ENCODE measurements around the gene PABPN1L. TPM values are rescaled to one million over a fixed set of nuclear protein-coding genes. Genes with fewer than 3 reads are reported as not detected.

PABPN1L gene
- total and polyA plus RNA-seq, 8 donors = 0.15 TPM; not detected in 7

GRCh38 chr16:88878356-88878755, 11.9 kb upstream of the PABPN1L start:
- Histone ChIP-seq H3K9me3 (no peaks in the 10 kb centered on the region), H3K27me3 (peaks cover 0 to 54% (median 8%) of the 10 kb centered on the region in 3 donors), H3K4me1 (peaks cover 9 to 18% (median 16%) of the 10 kb centered on the region in 4 donors), H3K36me3 (peaks cover 0 to 40% (median 32%) of the 10 kb centered on the region in 4 donors), H3K27ac (no peak overlapping the region), H3K4me3 (no peak overlapping the region)
- WGBS, 5 donors = 92 to 96% (median 94%) methylated on average over 4 to 20 of the region's 20 CpGs
- intact Hi-C loops (cut with DNase I; ENCODE audit: low total_unique reads) = no loop called here
- no peak for DNase-seq
- TF ChIP-seq POLR2AphosphoS5 (IDR thresholded peaks at IDR 0.05) (no peak), POLR2A (IDR thresholded peaks at IDR 0.05) (no peak), EP300 (IDR thresholded peaks at IDR 0.05) (no peak), CTCF (IDR thresholded peaks at IDR 0.05) (no peak)

- whole genome bisulfite sequencing, 5 donors = 78 to 85% (median 81%) methylated on average over 19 to 20 of the region's 20 CpGs
These were observed 11.3 kb upstream of the PABPN1L start for GRCh38 chr16:88877564-88878289.

GRCh38 chr16:88876942-88877526, 10.6 kb upstream of the PABPN1L start:
- H3K4me3 ChIP-seq = no peak overlapping the region
- TF ChIP-seq POLR2AphosphoS5 (IDR thresholded peaks at IDR 0.05) (no peak), EP300 (IDR thresholded peaks at IDR 0.05) (no peak), POLR2A (IDR thresholded peaks at IDR 0.05) (no peak), CTCF (IDR thresholded peaks at IDR 0.05) (no peak)
- no peak overlapping the region for H3K27ac ChIP-seq
- peaks cover 0 to 60% (median 16%) of the 10 kb centered on the region in 3 donors for H3K27me3 ChIP-seq
- intact Hi-C loops (cut with DNase I; ENCODE audit: low total_unique reads) = no loop called here
- H3K9me3 ChIP-seq = no peaks in the 10 kb centered on the region
- WGBS, 5 donors = 86 to 89% (median 88%) methylated on average over 26 to 33 of the region's 33 CpGs
- peaks cover 0 to 31% (median 29%) of the 10 kb centered on the region in 4 donors for H3K36me3 ChIP-seq
- peaks cover 9 to 16% (median 15%) of the 10 kb centered on the region in 4 donors for H3K4me1 ChIP-seq
- no peak for DNase-seq

More at GRCh38 chr16:88877564-88878289, 11.3 kb upstream of the PABPN1L start:
- intact Hi-C loops (cut with DNase I; ENCODE audit: low total_unique reads) = no loop called here
- peaks cover 9 to 18% (median 16%) of the 10 kb centered on the region in 4 donors for H3K4me1 ChIP-seq
- H3K27me3 ChIP-seq = peaks cover 0 to 59% (median 10%) of the 10 kb centered on the region in 3 donors
- H3K4me3 ChIP-seq = no peak overlapping the region
- TF ChIP-seq POLR2AphosphoS5 (IDR thresholded peaks at IDR 0.05) (no peak), EP300 (IDR thresholded peaks at IDR 0.05) (no peak), POLR2A (IDR thresholded peaks at IDR 0.05) (no peak), CTCF (IDR thresholded peaks at IDR 0.05) (no peak)
- H3K36me3 ChIP-seq = peaks cover 0 to 35% (median 31%) of the 10 kb centered on the region in 4 donors
- no peak overlapping the region for H3K27ac ChIP-seq
- DNase-seq = no peak
- H3K9me3 ChIP-seq = no peaks in the 10 kb centered on the region

GRCh38 chr16:88875703-88876234, 9.3 kb upstream of the PABPN1L start:
- intact Hi-C loops (cut with DNase I; ENCODE audit: low total_unique reads) = no loop called here
- TF ChIP-seq POLR2AphosphoS5 (IDR thresholded peaks at IDR 0.05) = no peak
- Histone ChIP-seq H3K4me3 (no peak overlapping the region), H3K36me3 (peaks cover 0 to 31% (median 26%) of the 10 kb centered on the region in 4 donors), H3K27ac (no peak overlapping the region), H3K4me1 (peaks cover 3 to 13% (median 7%) of the 10 kb centered on the region in 4 donors), H3K27me3 (peaks cover 0 to 60% (median 28%) of the 10 kb centered on the region in 3 donors), H3K9me3 (no peaks in the 10 kb centered on the region)
- DNase-seq = no peak
- 91 to 94% (median 92%) methylated on average over 22 of the region's 22 CpGs for whole genome bisulfite sequencing, 5 donors

Measured in stomach (tissue), 9 donors.